T-helper 2 cell treated with Interferon-gamma antibody and Interleukin-4, amounts not matched to agents 100 ng/mL and 5 ng/mL, for 36 hours (primary cell): ENCODE data around the gene SNRNP70. TPM values are rescaled to one million over a fixed set of nuclear protein-coding genes. Genes with fewer than 3 reads are reported as not detected.

Experiments used
- intact Hi-C: fragments of 100-400 bp; cut with micrococcal nuclease; formaldehyde crosslinking; loops from one replicate; pipeline ENCODE4 v1.15.1; 2023
- total RNA-seq: library from RNA; stranded (reverse); gene quantifications from 2 replicates; pipeline ENCODE4 v1.2.3, GENCODE V29; 2022

SNRNP70 gene
- total RNA-seq, 1 donor from 2014 or later = 228 TPM

DNA sequence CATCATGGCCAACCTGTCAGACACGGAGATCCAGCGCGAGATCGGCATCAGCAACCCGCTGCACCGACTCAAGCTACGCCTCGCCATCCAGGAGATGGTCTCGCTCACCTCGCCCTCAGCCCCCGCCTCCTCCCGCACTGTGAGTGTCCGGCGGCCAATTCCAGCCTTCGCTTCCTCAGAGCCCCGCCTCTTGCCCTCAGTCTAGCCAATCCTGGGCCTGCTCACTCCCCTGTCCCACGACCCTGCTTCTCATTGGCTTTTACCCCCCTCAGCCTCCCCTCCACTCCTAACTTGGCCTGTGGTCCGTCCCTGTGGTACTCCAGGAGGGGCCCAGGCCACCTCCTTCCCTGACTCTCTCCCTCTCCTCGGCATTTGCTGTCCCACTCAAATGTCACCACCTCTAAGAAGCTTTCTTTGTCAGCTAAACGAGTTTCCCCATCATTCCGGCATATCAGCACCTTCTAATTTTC, 57.6 kb downstream of the SNRNP70 start:
- intact Hi-C loops = loop anchor here (2.0 to 10.0 kb wide), 2 partner anchors 14 to 148 kb away; partner anchors contain the start of genes GYS1 and RUVBL2

- intact Hi-C loops = loop anchor here (1.0 to 10.0 kb wide), 3 partner anchors 27 to 151 kb away; partner anchors contain the start of genes C19orf73, GYS1, PPFIA3 and RUVBL2
Observed at GRCh38 chr19:49145573-49146407, 60.5 kb downstream of the SNRNP70 start.

DNA sequence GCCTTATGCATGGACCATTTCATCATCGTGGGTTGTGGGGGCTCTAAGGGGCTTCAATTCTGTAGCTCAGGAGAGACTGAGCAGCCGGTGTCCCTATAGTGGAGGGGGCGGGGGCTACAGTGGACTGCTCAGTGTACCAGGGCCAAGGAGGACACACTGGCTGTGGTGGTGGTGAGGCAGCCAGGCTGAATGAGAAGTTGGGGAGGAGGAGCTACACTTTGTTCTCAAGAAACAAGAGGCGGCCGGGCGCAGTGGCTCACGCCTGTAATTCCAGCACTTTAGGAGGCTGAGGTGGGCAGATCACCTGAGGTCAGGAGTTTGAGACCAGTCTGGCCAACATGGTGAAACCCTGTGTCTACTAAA, 61.1 kb downstream of the SNRNP70 start:
- intact Hi-C loops = loop anchor here (1.0 to 10.0 kb wide), 3 partner anchors 28 to 152 kb away; partner anchors contain the start of genes C19orf73, GYS1, PPFIA3 and RUVBL2

- intact Hi-C loops = loop anchor here (10.0 kb wide), 1 partner anchor 153 kb away; the partner anchor contains the start of genes GYS1 and RUVBL2
Observed at GRCh38 chr19:49148044-49148682, 62.9 kb downstream of the SNRNP70 start.

- intact Hi-C loops = loop anchor here (10.0 kb wide), 1 partner anchor 154 kb away; the partner anchor contains the start of genes GYS1 and RUVBL2
Observed at GRCh38 chr19:49148784-49149651, 63.8 kb downstream of the SNRNP70 start.

- intact Hi-C loops = loop anchor here (10.0 kb wide), 1 partner anchor 155 kb away; the partner anchor contains the start of genes GYS1 and RUVBL2
Observed at GRCh38 chr19:49149652-49150105, 64.4 kb downstream of the SNRNP70 start.

GRCh38 chr19:49150106-49150943, 65.1 kb downstream of the SNRNP70 start:
- intact Hi-C loops = no loop called here

DNA sequence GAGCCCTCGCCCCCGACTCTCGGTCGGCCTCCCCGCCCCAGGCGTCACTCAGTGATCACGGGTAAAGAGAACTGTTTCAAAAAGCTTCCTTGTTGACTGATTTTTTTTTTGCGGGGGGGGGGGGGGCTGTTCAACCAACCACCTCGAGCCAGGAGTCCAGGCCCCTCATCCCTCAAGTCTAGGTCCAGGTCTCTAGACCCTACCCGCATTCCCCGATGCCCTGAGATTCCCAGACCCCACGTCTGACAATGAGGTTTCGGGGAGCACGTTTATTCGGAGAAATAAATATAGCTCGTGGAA, 65.6 kb downstream of the SNRNP70 start:
- intact Hi-C loops = no loop called here

DNA sequence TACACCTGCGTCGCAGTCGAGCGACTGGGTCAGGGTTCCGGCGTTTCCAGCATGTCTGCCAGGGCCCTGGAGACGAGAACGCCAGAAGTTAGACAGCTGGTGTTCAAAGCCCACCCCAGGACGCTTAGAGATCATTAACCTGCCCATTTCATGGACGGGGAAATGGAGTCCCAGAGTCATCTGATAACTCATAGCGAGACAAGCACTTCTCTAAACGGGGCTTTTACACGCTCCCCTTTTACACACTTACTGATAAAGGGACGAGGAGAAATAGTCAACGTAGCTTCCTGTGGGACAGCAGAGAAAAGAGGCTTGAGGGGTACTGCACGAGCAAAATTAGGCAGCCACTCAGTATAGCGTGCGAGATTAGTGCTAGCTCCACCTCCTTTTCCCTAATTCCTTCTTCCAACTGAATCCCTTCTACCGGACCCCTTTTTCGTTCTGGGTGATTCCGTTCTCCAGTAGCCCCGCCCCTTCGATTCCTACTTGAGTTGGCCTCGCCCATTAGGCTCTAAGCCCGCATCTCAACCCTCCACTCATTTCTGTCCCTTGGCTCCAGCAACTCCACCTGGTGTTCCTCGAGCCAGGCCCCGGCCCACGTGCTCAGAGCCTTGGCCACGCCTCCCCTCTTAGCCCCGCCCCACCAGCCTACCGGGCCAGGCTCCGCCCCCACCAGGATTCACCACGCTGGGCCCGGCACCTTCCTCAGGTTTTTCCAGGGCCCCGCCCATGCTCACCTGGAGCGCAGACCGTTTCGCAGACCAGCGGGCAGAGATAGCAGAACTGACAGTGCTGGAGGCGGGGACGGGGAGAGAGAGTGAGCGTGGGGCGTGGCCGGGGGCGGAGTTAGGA, 66.2 kb downstream of the SNRNP70 start:
- intact Hi-C loops = no loop called here

DNA sequence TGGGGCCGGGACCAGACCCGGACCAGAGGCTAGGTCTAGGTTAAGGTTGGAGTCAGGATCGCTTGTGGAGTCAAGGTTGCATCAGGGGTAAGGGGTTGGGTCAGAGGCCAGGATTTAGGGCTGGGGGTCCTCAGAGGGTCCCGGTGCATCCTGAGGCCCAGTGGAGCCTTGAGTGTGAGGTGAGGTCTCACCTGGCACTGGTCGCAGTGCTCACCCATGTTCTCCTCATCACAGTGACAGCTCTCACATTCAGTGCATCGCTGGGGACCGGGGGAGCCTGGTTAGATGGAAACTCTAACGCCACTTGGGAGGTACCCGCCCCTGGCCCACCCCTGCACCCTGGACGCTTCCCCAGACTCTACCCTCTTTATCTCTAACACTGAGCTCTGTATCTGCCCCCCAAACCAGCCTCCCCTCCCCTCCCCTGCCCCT, 66.9 kb downstream of the SNRNP70 start:
- intact Hi-C loops = no loop called here

- intact Hi-C loops = no loop called here
Observed at GRCh38 chr19:49153167-49153809, 68.0 kb downstream of the SNRNP70 start.

- intact Hi-C loops = no loop called here
Observed at GRCh38 chr19:49154279-49154678, 69.0 kb downstream of the SNRNP70 start.

GRCh38 chr19:49155005-49155819, 70.0 kb downstream of the SNRNP70 start, which contains the start of gene HRC:
Gene HRC (minus strand): TSS chr19:49155396. CDS start chr19:49155237, 159 bp downstream.
- intact Hi-C loops = no loop called here

DNA sequence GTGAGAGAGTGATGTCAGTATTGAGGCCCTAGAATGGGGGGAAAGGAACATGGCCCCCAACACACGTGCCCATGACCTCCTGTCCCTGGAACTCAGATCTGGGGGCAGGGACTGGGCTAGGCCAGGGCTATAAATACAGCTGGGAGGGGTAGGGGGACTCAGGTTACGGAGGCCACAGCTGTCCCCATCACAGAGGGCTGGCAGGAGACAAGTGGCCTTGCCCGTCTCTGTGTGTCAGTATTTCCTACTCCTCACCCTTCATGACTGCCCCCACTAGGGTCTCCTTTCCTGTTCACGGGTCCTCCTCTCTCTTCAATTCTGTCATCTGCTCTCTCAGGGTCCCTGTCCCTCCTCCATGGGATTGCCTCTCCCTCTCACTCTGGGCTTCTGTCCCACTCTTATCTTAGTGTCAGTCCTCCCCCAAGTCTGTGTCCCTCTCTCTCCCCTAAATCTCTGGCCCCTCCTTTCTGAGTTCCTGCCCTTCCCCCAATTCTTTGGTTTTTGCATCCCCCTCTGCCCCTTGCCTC, 70.6 kb downstream of the SNRNP70 start:
- intact Hi-C loops = no loop called here

DNA sequence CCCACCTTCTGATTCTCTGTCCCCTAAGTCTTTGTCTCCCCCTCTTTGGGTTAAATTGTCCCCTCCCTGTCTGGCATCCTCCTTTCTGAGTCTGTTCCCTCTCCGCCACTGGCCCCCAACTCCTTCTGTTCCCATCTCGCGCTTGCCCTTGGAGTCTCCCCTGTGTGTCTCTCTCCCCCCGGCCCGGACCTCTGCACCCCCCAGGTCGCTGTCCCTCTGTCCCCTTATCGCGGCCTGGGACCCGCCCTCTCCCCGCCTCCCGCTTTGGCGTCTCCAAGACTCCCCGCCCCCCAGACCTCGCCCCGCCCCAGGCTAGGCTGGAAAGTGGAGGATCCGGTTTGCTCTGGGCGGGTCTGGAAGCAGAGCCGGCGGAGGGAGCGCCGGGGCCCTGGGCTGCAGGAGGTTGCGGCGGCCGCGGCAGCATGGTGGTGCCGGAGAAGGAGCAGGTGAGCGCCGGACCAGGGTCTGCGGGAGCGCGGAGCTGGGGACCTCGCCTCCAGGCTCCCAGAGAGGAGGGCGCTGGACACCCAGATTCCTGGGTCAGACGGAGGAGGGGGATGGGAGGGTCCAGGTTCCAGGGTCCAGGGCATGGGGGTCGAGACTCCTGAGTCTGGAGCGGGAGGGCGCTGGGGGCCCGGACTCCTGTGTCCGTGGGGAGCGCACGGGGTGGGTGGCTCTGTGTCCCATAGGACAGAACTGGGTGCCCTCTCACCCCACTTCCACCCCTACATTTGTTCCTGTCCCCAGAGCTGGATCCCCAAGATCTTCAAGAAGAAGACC, 72.4 kb downstream of the SNRNP70 start, which contains the start of gene TRPM4:
TSS of gene TRPM4 (plus strand) at position 348 of the 780 bp plus-strand sequence. CDS start at position 423, 75 bp downstream.
- intact Hi-C loops = no loop called here
